ENCODE data around the gene ACP5. TPM values are rescaled to one million over a fixed set of nuclear protein-coding genes. Genes with fewer than 3 reads are reported as not detected.

The ACP5 gene
- total RNA-seq, 1 experiment from 2014 or later, result 2.3 TPM

DNA sequence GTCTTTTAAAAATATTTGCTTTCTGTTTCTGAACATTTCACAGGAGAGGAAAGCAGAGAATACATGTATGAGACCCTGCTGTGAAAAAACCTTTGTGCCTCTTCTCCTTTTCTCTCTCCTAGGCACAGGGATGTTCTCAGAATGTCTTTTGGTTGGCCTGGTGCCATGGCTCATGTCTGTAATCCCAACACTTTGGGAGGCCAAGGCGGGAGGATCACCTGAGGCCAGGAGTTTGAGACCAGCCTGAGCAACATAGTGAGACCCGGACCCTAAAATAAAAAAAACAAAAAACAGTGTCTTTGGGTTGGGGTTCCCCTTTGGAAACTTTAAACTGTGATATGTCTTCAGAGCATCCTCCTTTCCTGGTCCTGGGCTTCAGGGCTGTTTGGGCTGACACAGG is 21.3 kb upstream of the ACP5 start:
- H3K79me1 ChIP-seq (ENCODE audit: insufficient read depth, low read depth, low read length, poor library complexity, severe bottlenecking), result peaks cover 10% of the 10 kb centered on the region
- no CpG with 5 or more reads among the region's 2 CpGs for WGBS (ENCODE audit: extremely low coverage, insufficient read length, low lambda C conversion rate)
- Mint-ChIP-seq H3K36me3 (ENCODE audit: insufficient read depth in 1 of 3, low read depth in 3 of 3) (peaks cover 24 to 50% (median 38%) of the 10 kb centered on the region in 3 experiments), H3K4me1 (peaks cover 19 to 35% of the 10 kb centered on the region in 2 experiments), H3K27me3 (ENCODE audit: low read depth) (no peaks in the 10 kb centered on the region), H3K9me3 (peaks cover 5 to 15% of the 10 kb centered on the region in 2 experiments; a peak in 4 of 5 replicates), H3K27ac (0 out of 7 replicates have a peak overlapping the region, but pooled peaks of 1 of the 3 experiments have one; percentile 33), H3K4me3 (peak overlapping the region; percentile 79 to 91)
- H4K5ac ChIP-seq (ENCODE audit: insufficient read length, low read depth, low read length), result no peak overlapping the region
- TF ChIP-seq, protein P1, sequence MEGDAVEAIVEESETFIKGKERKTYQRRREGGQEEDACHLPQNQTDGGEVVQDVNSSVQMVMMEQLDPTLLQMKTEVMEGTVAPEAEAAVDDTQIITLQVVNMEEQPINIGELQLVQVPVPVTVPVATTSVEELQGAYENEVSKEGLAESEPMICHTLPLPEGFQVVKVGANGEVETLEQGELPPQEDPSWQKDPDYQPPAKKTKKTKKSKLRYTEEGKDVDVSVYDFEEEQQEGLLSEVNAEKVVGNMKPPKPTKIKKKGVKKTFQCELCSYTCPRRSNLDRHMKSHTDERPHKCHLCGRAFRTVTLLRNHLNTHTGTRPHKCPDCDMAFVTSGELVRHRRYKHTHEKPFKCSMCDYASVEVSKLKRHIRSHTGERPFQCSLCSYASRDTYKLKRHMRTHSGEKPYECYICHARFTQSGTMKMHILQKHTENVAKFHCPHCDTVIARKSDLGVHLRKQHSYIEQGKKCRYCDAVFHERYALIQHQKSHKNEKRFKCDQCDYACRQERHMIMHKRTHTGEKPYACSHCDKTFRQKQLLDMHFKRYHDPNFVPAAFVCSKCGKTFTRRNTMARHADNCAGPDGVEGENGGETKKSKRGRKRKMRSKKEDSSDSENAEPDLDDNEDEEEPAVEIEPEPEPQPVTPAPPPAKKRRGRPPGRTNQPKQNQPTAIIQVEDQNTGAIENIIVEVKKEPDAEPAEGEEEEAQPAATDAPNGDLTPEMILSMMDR (conservative IDR thresholded peaks at IDR 0.05), result no peak
- peaks cover 2% of the 10 kb centered on the region for H3K23me2 ChIP-seq (ENCODE audit: insufficient read length, low read depth, low read length, poor library complexity, severe bottlenecking)
- peaks cover 14% of the 10 kb centered on the region; the same call in 1 of the 2 replicates for H3K79me2 ChIP-seq (ENCODE audit: insufficient read depth, low read length)
- no peak overlapping the region for H3K9ac ChIP-seq (ENCODE audit: extremely low read depth, insufficient read length, low read length)
- no peaks in the 10 kb centered on the region for H3K9me3 ChIP-seq (ENCODE audit: control insufficient read depth, low read depth, low read length)
- H3K27me3 ChIP-seq (ENCODE audit: insufficient read depth, low read length), result no peaks in the 10 kb centered on the region
- no peak overlapping the region for H2BK120ac ChIP-seq (ENCODE audit: low read depth, low read length, poor library complexity, severe bottlenecking)
- H3K27ac ChIP-seq (ENCODE audit: insufficient read length, low read depth, low read length), result no peak overlapping the region
- no peak overlapping the region for H3K4ac ChIP-seq (ENCODE audit: low read depth, low read length)
- H3K14ac ChIP-seq (ENCODE audit: insufficient read depth, low read length), result no peak overlapping the region; the same call in 1 of the 2 replicates
- no peak overlapping the region for H4K8ac ChIP-seq (replicated peaks; ENCODE audit: insufficient read length, low read depth, low read length)
- H3K4me1 ChIP-seq (ENCODE audit: insufficient read depth, low read length), result no peaks in the 10 kb centered on the region
- no peak for DNase-seq
- no peak overlapping the region for H3K56ac ChIP-seq (ENCODE audit: insufficient read length, low read depth, low read length)
- H2AFZ ChIP-seq (ENCODE audit: low read length), result no peak overlapping the region
- H3K23ac ChIP-seq (ENCODE audit: insufficient read length, low read depth, low read length), result no peak overlapping the region
- no peak overlapping the region for H2BK20ac ChIP-seq (ENCODE audit: low read depth, low read length, poor library complexity, severe bottlenecking)
- no peak overlapping the region for H4K91ac ChIP-seq (ENCODE audit: insufficient read length, low read depth, low read length)
- no peak overlapping the region for H2BK15ac ChIP-seq (ENCODE audit: low read depth, low read length)
- H2BK5ac ChIP-seq (ENCODE audit: insufficient read length, low read length), result no peak overlapping the region
- no peak overlapping the region for H2BK12ac ChIP-seq (ENCODE audit: insufficient read length, low read depth, low read length)
- no peak overlapping the region for H3K18ac ChIP-seq (ENCODE audit: insufficient read length, low read depth, low read length)
- H3T11ph ChIP-seq (ENCODE audit: low read length), result no peak overlapping the region
- H3K4me2 ChIP-seq (ENCODE audit: insufficient read depth, insufficient read length, low read length), result no peak overlapping the region
- no peaks in the 10 kb centered on the region for H4K20me1 ChIP-seq (ENCODE audit: control insufficient read depth, insufficient read depth, insufficient read length)
- H2AK5ac ChIP-seq (ENCODE audit: insufficient read length, low read length), result no peak overlapping the region
